ENCODE measurements around the gene FBXL15. TPM values are rescaled to one million over a fixed set of nuclear protein-coding genes. Genes with fewer than 3 reads are reported as not detected.

The FBXL15 gene
- total and polyA plus RNA-seq, 2 of the 4 experiments (the other 2 are of a cell fraction), result 3.0 to 8.4 TPM

DNA sequence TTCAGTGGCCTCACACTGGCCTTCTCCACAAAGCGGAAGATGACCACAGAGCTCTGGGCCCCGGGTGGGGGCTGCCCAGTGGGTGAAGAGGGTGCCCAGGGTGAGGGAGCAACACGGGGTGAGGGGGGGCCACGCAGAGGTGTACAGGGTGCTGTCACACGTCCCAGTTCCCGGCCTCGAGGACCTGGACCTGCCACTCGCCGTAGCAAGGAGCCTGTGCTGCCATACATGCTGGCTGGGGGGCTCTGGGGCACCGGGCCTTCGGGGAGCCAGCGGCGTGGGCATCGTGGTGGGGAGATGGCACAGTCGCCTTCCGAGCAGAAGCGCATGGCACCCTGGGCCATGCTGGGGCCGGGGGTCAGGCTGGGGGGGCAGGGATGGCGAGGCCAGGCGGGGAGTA lies 3.9 kb upstream of the FBXL15 start:
- Histone ChIP-seq H3K18ac (ENCODE audit: low read depth, low read length) (no peak overlapping the region), H3K27ac (ENCODE audit: insufficient read depth, low read length) (no peak overlapping the region), H3K14ac (replicated peaks; ENCODE audit: low read depth, low read length) (no peak overlapping the region), H3K56ac (ENCODE audit: extremely low read depth, insufficient read depth, low read length) (no peak overlapping the region), H2AFZ (replicated peaks; ENCODE audit: low read length, poor library complexity) (no peak overlapping the region), H4K5ac (ENCODE audit: low read depth, low read length) (no peak overlapping the region), H2BK15ac (ENCODE audit: low read depth, low read length) (no peak overlapping the region), H3K9ac (ENCODE audit: low read depth, low read length) (no peak overlapping the region), H3K79me1 (ENCODE audit: low read depth in 1 of 2, low read length in 2 of 2) (no peaks in the 10 kb centered on the region; a peak in 1 of 4 replicates), H2BK20ac (ENCODE audit: low read depth, low read length) (no peak overlapping the region), H3K4ac (ENCODE audit: low read depth, low read length) (no peak overlapping the region), H4K8ac (ENCODE audit: low read depth in 2 of 2, low read length in 2 of 2) (no peak overlapping the region), H3K9me3 (ENCODE audit: control insufficient read depth, insufficient read depth, low read length) (no peaks in the 10 kb centered on the region), H3K27me3 (ENCODE audit: control insufficient read depth, insufficient read depth, low read length) (peaks cover 55% of the 10 kb centered on the region), H3K4me3 (ENCODE audit: insufficient read depth, low read depth, low read length) (no peak overlapping the region), H4K20me1 (ENCODE audit: insufficient read depth, low read length) (no peaks in the 10 kb centered on the region), H3K4me1 (ENCODE audit: control insufficient read depth, insufficient read depth, low read length) (peaks cover 5% of the 10 kb centered on the region), H2AK9ac (replicated peaks; ENCODE audit: low read depth, low read length, poor library complexity) (no peak overlapping the region), H2BK120ac (ENCODE audit: low read depth, low read length) (no peak overlapping the region), H3K23ac (ENCODE audit: low read depth, low read length) (no peak overlapping the region), H2BK5ac (ENCODE audit: low read depth, low read length, poor library complexity, severe bottlenecking) (no peak overlapping the region), H3K36me3 (ENCODE audit: control insufficient read depth, insufficient read depth, low read length) (no peaks in the 10 kb centered on the region), H3K9me1 (ENCODE audit: insufficient read depth, low read length) (peaks cover 9% of the 10 kb centered on the region; the same call in 1 of the 2 replicates), H4K91ac (ENCODE audit: insufficient read depth, low read depth, low read length) (no peak overlapping the region), H3K4me2 (ENCODE audit: low read depth, low read length) (no peak overlapping the region), H2AK5ac (ENCODE audit: low read depth, low read length) (no peak overlapping the region)
- ChIA-PET CTCF (no interaction called here), POLR2A (ENCODE audit: unreplicated experiment) (no interaction called here)
- in situ Hi-C loops (cut with MboI; ENCODE audit: low sequenced_read_pairs) (no loop called here), intact Hi-C loops (cut with micrococcal nuclease) (no loop called here), dilution Hi-C loops (cut with HindIII; ENCODE audit: low sequenced_read_pairs, unreplicated experiment) (no loop called here)
- no peak for DNase-seq
- no TSS peak for BruUV-seq (replicated peaks)
- 64% methylated on average over 8 of the region's 20 CpGs; no CpG with 5 or more reads in 1 of the 2 experiments for WGBS, 2 experiments (ENCODE audit: extremely low coverage in 2 of 2, insufficient read length in 1 of 2)
- no peak for ATAC-seq (ENCODE audit: low read depth)
- TF ChIP-seq MXI1 (IDR thresholded peaks at IDR 0.05; ENCODE audit: borderline replicate concordance, low read depth, low read length), result no peak
- no peak for TF ChIP-seq SMC3 (IDR thresholded peaks at IDR 0.05; ENCODE audit: low read depth, low read length)
- TF ChIP-seq MAZ (IDR thresholded peaks at IDR 0.05; ENCODE audit: borderline replicate concordance, low read depth, low read length), result no peak
- no peak for TF ChIP-seq RAD21 (IDR thresholded peaks at IDR 0.05; ENCODE audit: low read length)
- TF ChIP-seq, protein P1, sequence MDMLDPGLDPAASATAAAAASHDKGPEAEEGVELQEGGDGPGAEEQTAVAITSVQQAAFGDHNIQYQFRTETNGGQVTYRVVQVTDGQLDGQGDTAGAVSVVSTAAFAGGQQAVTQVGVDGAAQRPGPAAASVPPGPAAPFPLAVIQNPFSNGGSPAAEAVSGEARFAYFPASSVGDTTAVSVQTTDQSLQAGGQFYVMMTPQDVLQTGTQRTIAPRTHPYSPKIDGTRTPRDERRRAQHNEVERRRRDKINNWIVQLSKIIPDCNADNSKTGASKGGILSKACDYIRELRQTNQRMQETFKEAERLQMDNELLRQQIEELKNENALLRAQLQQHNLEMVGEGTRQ (IDR thresholded peaks at IDR 0.05; ENCODE audit: low read depth, low read length), result no peak
- TF ChIP-seq FOS (IDR thresholded peaks at IDR 0.05; ENCODE audit: low read depth, low read length), result no peak
- TF ChIP-seq BHLHE40 (IDR thresholded peaks at IDR 0.05; ENCODE audit: low read depth, low read length), result no peak
